K562 (cell line): Measurements from ENCODE around the gene HP1BP3. TPM values are rescaled to one million over a fixed set of nuclear protein-coding genes. Genes with fewer than 3 reads are reported as not detected.

Experiments used
- C11orf30 ChIP-seq: fragments of 450-650 bp; IDR thresholded peaks from 2 replicates; pipeline ENCODE4 v1.6.1; 2016; ENCODE audit warnings: low read depth, mild to moderate bottlenecking
- FOS ChIP-seq: IDR thresholded peaks from 3 replicates; pipeline ENCODE4 v1.6.1; 2011; ENCODE audit not compliant: insufficient read length; ENCODE audit errors: extremely low read depth
- FOXJ3 ChIP-seq: sonication (generic); formaldehyde crosslinking; IDR thresholded peaks from 2 replicates; pipeline ENCODE4 v1.4.0; 2020; ENCODE audit warnings: mild to moderate bottlenecking, missing genetic modification reagents
- GATAD2A ChIP-seq: fragments of 450-650 bp; IDR thresholded peaks from 2 replicates; pipeline ENCODE4 v1.6.1; 2017
- HMG20B ChIP-seq: fragments of 250-450 bp; sonication (Bioruptor Pico); IDR thresholded peaks from 2 replicates; pipeline ENCODE4 v1.5.0; 2021; ENCODE audit warnings: mild to moderate bottlenecking
- KAT2B ChIP-seq: IDR thresholded peaks from one replicate; pipeline ENCODE4 v1.6.1; 2012; ENCODE audit warnings: low read depth, mild to moderate bottlenecking, control low read depth, inconsistent platforms, low read length, moderate library complexity
- KDM4B ChIP-seq, 2 experiments: fragments of 450-650 bp in 1 of 2; sonication (generic) in 1 of 2; IDR thresholded peaks; 2 replicates each; pipeline ENCODE4 v1.6.1; 2016 to 2017; ENCODE audit warnings: borderline replicate concordance in 2 of 2, antibody characterized with exemption in 1 of 2, low read depth in 1 of 2, mild to moderate bottlenecking in 1 of 2
- KLF16 ChIP-seq: IDR thresholded peaks from 2 replicates; pipeline ENCODE4 v1.6.1; 2016; ENCODE audit warnings: antibody characterized with exemption
- SMC3 ChIP-seq: conservative IDR thresholded peaks from 2 replicates; pipeline ENCODE4 v1.6.1; 2011; ENCODE audit warnings: low read depth, low read length, improper control_type of control experiment; ENCODE audit not compliant: insufficient read depth
- STAG1 ChIP-seq: sonication (generic); formaldehyde crosslinking; IDR thresholded peaks from 2 replicates; pipeline ENCODE4 v1.5.0; 2020; ENCODE audit warnings: missing genetic modification reagents, borderline replicate concordance
- TCFL5 ChIP-seq: fragments of 250-450 bp; sonication (Bioruptor Pico); conservative IDR thresholded peaks from 2 replicates; pipeline ENCODE4 v1.6.1; 2021; ENCODE audit warnings: mild to moderate bottlenecking, moderate library complexity, matching md5 sums
- ZNF253 ChIP-seq: fragments of 250-450 bp; sonication (Bioruptor Pico); conservative IDR thresholded peaks from 2 replicates; pipeline ENCODE4 v1.6.1; 2021; ENCODE audit warnings: mild to moderate bottlenecking
- ZNF780A ChIP-seq: fragments of 250-450 bp; sonication (Bioruptor Pico); IDR thresholded peaks from 2 replicates; pipeline ENCODE4 v1.5.0; 2021; ENCODE audit warnings: mild to moderate bottlenecking
- polyA plus RNA-seq, 8 experiments: library from polyadenylated mRNA; depleted of rRNA in 4 of 8; stranded (reverse) in 5 of 8; unstranded in 3 of 8; fragments of >200 nt; fragmentation: Nextera tagmentation in 2 of 8; fragmentation: Illumina TruSeq in 1 of 8; extraction: Ambion mirVana in 2 of 8; extraction: Trizol in 1 of 8; gene quantifications; 2 replicates each; pipeline versions ENCODE4 v1.2.1 to v1.2.3, GENCODE V29; 2011 to 2014; ENCODE audit warnings: inconsistent platforms in 1 of 8, missing spikeins in 1 of 8
- total RNA-seq, 7 experiments: library from RNA; depleted of rRNA in 6 of 7; stranded (reverse); fragments of >200 nt in 6 of 7; fragmentation: Illumina TruSeq in 2 of 7; extraction: Trizol in 2 of 7; gene quantifications; 2 replicates each; pipeline versions ENCODE4 v1.2.1 to v1.2.3, GENCODE V29; 2011 to 2021; ENCODE audit warnings: low replicate concordance in 1 of 7
- TF ChIP-seq, protein P1 (sequence below): fragments of 250-450 bp; sonication (Bioruptor Pico); IDR thresholded peaks from 2 replicates; pipeline ENCODE4 v1.5.0; 2021; ENCODE audit warnings: mild to moderate bottlenecking, moderate library complexity
- TF ChIP-seq, protein P2 (sequence below): fragments of 250-450 bp; sonication (Bioruptor Pico); IDR thresholded peaks from 2 replicates; pipeline ENCODE4 v1.6.1; 2021; ENCODE audit warnings: mild to moderate bottlenecking
- TF ChIP-seq, protein P3 (sequence below): fragments of 450-650 bp; IDR thresholded peaks from 2 replicates; pipeline ENCODE4 v1.7.1; 2018; ENCODE audit warnings: mild to moderate bottlenecking, low read depth; ENCODE audit not compliant: partially characterized antibody
- TF ChIP-seq, protein P4 (sequence below): sonication (generic); formaldehyde crosslinking; IDR thresholded peaks from 2 replicates; pipeline ENCODE4 v1.8.1; 2022; ENCODE audit warnings: missing genetic modification reagents

HP1BP3 gene
- total and polyA plus RNA-seq, 9 of the 15 experiments (the other 6 are each of a cell fraction or from before 2014, with no cell fraction given) = 57.3 to 513 (median 240) TPM

DNA sequence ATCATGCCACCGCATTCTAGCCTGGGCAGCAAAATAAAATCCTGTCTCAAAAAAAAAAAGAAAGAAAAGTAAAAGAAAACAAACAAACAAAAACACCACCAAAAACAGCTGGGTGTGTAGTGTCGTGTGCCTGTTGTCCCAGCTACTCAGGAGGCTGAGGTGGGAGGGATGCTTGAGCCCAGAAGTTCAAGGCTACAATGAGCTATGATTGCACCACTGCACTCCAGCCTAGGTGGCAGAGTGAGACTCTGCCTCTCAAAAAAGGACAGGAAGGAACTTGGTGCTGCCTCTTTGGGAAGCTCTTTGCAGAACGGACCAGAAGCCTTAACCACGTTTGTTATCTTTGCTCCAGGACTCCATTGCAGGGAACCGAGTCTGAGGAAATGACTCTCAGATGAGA is 80.3 kb downstream of the HP1BP3 start (continued):
- TF ChIP-seq, protein P1, sequence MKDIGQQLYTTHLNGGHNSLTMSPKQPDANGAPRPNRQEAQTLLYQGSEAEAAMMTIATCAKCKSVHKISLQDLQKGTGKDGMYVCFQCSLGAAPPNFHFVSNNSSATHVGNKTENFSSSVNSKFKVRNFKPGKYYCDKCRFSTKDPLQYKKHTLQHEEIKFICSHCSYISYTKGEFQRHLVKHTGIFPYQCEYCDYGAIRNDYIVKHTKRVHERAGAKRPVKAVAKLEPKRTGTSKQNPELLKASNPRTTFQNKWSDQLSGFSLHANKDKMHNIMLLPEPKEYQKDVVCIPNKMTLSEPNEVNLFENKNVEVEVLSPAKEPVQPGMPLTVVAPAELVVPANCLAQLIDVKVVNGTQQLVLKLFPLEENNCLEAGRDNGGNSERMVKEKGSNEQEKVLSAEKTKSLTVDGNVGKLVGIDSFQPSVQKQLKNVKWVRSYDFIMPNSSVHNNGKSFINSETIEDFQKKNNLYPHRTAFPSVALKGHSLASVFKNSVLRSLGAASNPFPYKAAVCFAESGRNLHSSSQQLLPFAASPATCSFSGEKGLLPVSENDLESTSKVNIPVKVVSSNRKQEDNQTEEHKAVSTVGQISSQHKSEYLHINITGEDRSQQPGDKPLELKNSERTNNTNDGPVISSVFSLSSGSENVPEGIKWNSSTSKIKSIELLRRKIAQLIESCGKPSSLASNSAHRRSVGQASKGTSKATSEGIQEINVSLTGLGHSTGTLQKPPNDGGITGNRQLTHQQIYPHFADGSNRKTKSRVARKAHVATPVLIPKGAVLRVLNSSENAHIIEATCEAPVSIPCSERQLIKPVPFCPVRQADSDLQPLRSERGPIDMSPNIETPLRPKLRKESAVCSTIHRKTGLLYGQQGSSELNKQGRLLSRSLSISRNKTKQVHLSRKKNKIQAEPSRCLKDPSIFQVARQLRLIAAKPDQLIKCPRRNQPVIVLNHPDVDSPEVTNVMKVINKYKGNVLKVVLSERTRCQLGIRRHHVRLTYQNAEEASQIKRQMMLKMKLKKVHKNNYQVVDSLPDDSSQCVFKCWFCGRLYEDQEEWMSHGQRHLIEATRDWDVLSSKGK (CRISPR knock-in tag) = no peak
- no peak for TF ChIP-seq KAT2B
- TF ChIP-seq FOXJ3 (CRISPR knock-in tag) = no peak
- no peak for TF ChIP-seq KDM4B (IDR thresholded peaks at IDR 0.05; ENCODE audit: borderline replicate concordance in 2 of 2, low read depth in 1 of 2)
- TF ChIP-seq, protein P2, sequence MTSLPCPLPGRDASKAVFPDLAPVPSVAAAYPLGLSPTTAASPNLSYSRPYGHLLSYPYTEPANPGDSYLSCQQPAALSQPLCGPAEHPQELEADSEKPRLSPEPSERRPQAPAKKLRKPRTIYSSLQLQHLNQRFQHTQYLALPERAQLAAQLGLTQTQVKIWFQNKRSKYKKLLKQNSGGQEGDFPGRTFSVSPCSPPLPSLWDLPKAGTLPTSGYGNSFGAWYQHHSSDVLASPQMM = no peak
- TF ChIP-seq, protein P3, sequence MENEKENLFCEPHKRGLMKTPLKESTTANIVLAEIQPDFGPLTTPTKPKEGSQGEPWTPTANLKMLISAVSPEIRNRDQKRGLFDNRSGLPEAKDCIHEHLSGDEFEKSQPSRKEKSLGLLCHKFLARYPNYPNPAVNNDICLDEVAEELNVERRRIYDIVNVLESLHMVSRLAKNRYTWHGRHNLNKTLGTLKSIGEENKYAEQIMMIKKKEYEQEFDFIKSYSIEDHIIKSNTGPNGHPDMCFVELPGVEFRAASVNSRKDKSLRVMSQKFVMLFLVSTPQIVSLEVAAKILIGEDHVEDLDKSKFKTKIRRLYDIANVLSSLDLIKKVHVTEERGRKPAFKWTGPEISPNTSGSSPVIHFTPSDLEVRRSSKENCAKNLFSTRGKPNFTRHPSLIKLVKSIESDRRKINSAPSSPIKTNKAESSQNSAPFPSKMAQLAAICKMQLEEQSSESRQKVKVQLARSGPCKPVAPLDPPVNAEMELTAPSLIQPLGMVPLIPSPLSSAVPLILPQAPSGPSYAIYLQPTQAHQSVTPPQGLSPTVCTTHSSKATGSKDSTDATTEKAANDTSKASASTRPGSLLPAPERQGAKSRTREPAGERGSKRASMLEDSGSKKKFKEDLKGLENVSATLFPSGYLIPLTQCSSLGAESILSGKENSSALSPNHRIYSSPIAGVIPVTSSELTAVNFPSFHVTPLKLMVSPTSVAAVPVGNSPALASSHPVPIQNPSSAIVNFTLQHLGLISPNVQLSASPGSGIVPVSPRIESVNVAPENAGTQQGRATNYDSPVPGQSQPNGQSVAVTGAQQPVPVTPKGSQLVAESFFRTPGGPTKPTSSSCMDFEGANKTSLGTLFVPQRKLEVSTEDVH = no peak
- no peak for TF ChIP-seq GATAD2A
- TF ChIP-seq ZNF253 = no peak
- no peak for TF ChIP-seq HMG20B (CRISPR knock-in tag)
- TF ChIP-seq, protein P4, sequence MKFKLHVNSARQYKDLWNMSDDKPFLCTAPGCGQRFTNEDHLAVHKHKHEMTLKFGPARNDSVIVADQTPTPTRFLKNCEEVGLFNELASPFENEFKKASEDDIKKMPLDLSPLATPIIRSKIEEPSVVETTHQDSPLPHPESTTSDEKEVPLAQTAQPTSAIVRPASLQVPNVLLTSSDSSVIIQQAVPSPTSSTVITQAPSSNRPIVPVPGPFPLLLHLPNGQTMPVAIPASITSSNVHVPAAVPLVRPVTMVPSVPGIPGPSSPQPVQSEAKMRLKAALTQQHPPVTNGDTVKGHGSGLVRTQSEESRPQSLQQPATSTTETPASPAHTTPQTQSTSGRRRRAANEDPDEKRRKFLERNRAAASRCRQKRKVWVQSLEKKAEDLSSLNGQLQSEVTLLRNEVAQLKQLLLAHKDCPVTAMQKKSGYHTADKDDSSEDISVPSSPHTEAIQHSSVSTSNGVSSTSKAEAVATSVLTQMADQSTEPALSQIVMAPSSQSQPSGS (CRISPR knock-in tag) = no peak
- TF ChIP-seq FOS = no peak
- no peak for TF ChIP-seq TCFL5 (CRISPR knock-in tag)
- no peak for TF ChIP-seq STAG1 (CRISPR knock-in tag)
- TF ChIP-seq C11orf30 = no peak
- no peak for TF ChIP-seq ZNF780A (CRISPR knock-in tag)
- TF ChIP-seq SMC3 = no peak
- TF ChIP-seq KLF16 = no peak
